T follicular helper cell (primary cell): Measurements from ENCODE around the gene FANCC.

Experiments
- DNase-seq: peaks from one replicate; pipeline ENCODE4 v3.0.0-alpha.2; 2020; ENCODE audit warnings: low read depth

Gene FANCC

GRCh38 chr9:95189251-95190098 lies 128.0 kb downstream of the FANCC start:
- no peak for DNase-seq

GRCh38 chr9:95188459-95188858 lies 129.1 kb downstream of the FANCC start:
- DNase-seq = no peak

- no peak for DNase-seq
Observed at GRCh38 chr9:95185956-95186355, 131.6 kb downstream of the FANCC start.

GRCh38 chr9:95182854-95183563 lies 134.5 kb downstream of the FANCC start:
- DNase-seq = no peak

- no peak for DNase-seq
Observed at GRCh38 chr9:95181835-95182234, 135.7 kb downstream of the FANCC start.

- DNase-seq = no peak
Observed at GRCh38 chr9:95181226-95181818, 136.2 kb downstream of the FANCC start.

- DNase-seq = no peak
Observed at GRCh38 chr9:95177617-95178016, 139.9 kb downstream of the FANCC start.

GRCh38 chr9:95176755-95177319 lies 140.7 kb downstream of the FANCC start:
- no peak for DNase-seq

- DNase-seq = no peak
Observed at GRCh38 chr9:95175523-95175922, 142.0 kb downstream of the FANCC start.

- no peak for DNase-seq
Observed at GRCh38 chr9:95174038-95174437, 143.5 kb downstream of the FANCC start.

GRCh38 chr9:95171596-95171995 lies 145.9 kb downstream of the FANCC start:
- no peak for DNase-seq

GRCh38 chr9:95171001-95171400 lies 146.5 kb downstream of the FANCC start:
- no peak for DNase-seq

GRCh38 chr9:95167998-95168397 lies 149.5 kb downstream of the FANCC start:
- peak; percentile 22 for DNase-seq

- DNase-seq = no peak
Observed at GRCh38 chr9:95165004-95165403, 152.5 kb downstream of the FANCC start.

- no peak for DNase-seq
Observed at GRCh38 chr9:95157481-95158151, 159.9 kb downstream of the FANCC start.

GRCh38 chr9:95156074-95156473 lies 161.4 kb downstream of the FANCC start:
- no peak for DNase-seq

- no peak for DNase-seq
Observed at GRCh38 chr9:95155220-95155619, 162.3 kb downstream of the FANCC start.

GRCh38 chr9:95150903-95151302 lies 166.6 kb downstream of the FANCC start:
- DNase-seq = no peak

- no peak for DNase-seq
Observed at GRCh38 chr9:95148208-95148520, 169.3 kb downstream of the FANCC start.

- DNase-seq = no peak
Observed at GRCh38 chr9:95147452-95148207, 169.9 kb downstream of the FANCC start.
